Skin of body (tissue), 2 donors: ENCODE measurements around the gene BRME1. TPM values are rescaled to one million over a fixed set of nuclear protein-coding genes. Genes with fewer than 3 reads are reported as not detected.
"Not testable (repeated sequence)": the region's sequence is repeated elsewhere in the genome, so short reads cannot be mapped to it uniquely, and the experiment has no call there.

Experiments
- DNase-seq: peaks from one replicate; lab custom pipeline; 2025; lab: John Stamatoyannopoulos, UW
- total RNA-seq: library from RNA; depleted of rRNA; stranded (reverse); fragments of >200 nt; gene quantifications from one replicate; pipeline ENCODE4 v1.2.3, GENCODE V29; 2014

The BRME1 gene
- total RNA-seq, 1 donor from 2014 or later, result 2.6 TPM

DNA sequence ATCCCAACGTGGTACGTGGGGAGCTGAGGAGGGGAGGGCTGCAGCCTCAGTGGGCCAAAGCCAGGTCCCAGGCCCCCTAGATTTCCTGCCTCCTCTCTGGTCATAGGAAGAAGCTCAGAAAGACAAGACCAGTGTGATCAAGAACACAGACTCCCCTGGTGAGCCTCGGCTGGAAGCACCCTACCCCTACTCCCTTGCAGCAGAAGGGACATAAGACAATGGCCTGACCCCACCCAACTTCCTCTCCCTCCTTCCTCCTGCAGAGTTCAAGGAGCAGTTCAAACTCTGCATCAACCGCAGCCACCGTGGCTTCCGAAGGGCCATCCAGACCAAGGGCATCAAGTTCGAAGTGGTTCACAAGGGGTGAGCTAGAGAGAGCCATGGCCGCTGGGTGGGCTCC is 20.8 kb upstream of the BRME1 start:
- no peak for DNase-seq

DNA sequence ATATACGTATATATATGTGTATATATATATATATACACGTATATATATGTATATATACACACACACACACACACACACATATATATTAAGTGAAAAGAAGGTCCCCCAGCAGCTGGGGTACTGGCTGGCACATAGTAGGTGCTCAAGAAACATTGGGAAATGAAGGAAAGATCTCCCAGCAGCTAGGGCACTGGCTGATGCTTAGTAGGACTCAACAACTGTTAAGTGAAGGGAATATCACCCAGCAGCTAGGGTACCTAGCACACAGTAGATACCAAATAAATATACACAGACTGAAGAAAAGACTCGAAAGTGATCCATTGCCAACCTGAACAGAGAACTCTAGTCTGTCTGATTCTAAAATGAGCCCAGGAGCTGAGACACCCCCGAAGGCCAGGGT is 20.1 kb upstream of the BRME1 start:
- DNase-seq, result no peak

DNA sequence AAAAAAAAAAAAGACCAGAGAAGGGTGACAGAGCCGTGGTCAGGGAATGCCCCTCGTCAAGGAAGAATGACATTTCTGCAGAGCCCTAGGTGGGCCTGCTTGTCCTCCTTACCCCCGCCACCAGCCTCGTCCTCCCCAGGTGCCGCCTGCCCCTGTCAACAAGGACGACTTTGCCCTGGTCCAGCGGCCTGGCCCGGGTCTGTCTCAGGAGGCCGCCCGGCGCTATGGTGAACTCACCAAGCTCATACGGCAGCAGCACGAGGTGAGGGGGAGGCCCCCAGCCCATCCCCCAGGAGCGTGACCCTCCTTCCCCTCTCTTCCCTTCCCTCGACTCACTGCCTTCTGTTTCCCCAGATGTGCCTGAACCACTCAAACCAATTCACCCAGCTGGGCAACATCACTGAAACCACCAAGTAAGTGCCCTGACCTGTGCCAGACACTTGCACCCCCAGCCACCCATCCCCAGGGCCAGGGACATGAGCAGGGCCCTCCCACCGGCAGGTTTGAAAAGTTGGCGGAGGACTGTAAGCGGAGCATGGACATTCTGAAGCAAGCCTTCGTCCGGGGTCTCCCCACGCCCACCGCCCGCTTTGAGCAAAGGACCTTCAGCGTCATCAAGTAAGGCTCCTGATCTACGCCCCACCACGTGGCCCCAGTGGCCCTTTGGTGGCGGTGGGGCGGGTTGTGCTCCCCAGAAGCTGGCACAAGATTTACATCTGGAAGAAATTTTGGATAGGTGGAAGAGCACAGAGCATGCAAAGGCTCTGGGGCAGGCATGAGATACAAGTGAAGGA is 17.5 kb upstream of the BRME1 start:
- DNase-seq, result no peak

DNA sequence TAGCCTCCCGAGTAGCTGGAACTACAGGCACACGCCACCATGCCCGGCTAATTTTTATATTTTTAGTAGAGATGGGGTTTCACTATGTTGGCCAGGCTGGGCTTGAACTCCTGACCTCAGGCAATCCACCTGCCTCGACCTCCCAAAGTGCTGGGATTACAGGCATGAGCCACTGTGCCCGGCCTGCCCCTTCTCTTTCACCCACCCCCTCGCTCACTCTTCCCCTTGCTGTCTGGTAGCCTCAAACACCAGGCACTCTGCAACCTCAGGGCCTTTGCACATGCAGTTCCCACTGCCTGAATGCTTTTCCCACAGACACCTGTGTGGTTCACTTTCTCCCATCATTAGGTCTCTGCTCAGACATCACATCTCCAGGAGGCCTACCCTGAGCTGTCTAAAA is 16.2 kb upstream of the BRME1 start:
- not testable (repeated sequence) for DNase-seq

DNA sequence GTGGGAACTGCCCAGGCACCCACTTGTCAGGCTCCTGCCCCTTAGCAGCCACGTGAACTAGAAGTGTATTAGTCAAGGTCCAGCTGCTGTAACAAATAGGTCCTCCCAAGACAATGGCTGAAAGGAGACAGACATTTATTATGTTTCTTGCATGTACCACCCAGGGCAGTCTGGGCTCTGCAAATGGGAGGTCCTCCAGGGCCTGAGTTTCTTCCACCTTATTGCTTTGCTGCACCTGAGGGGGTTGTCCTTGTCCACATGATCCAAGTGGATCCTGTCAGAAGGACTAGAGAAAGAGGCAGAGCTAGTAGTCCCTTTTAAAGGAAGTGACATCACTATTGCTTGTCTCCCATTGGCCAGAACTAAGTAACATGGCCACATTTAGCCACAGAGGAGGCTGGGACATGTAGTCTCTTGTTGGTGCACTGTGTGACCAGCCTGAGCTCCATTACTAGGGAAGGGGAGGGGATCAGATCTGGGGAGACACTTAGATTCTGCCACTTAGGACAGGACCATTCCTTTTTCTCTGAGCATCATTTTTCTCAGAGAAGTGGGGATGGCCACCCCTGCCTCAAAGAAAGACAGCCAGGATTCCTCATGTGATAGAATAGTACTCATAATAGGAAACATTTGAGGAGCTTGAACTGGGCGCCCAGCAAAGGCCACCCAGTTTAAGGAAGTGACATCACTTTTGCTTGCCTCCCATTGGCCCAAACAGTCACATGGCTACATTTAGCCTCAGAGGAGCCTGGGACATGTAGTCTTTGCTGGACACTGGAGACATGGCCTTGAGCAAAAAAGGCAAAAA is 15.2 kb upstream of the BRME1 start:
- DNase-seq, result no peak

DNA sequence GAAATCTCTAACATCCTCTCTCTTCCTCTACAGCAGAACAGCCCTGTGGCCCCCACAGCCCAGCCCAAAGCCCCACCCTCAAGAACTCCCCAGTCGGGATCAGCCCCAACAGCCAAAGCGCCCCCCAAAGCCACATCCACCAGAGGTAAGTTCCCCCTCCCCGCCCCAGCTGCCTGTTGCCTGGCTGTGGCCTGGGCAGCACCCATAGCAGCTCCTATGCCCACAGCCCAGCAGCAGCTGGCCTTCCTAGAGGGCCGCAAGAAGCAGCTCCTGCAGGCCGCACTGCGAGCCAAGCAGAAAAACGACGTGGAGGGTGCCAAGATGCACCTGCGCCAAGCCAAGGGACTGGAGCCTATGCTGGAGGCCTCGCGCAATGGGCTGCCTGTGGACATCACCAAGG is 14.6 kb upstream of the BRME1 start:
- DNase-seq, result no peak

DNA sequence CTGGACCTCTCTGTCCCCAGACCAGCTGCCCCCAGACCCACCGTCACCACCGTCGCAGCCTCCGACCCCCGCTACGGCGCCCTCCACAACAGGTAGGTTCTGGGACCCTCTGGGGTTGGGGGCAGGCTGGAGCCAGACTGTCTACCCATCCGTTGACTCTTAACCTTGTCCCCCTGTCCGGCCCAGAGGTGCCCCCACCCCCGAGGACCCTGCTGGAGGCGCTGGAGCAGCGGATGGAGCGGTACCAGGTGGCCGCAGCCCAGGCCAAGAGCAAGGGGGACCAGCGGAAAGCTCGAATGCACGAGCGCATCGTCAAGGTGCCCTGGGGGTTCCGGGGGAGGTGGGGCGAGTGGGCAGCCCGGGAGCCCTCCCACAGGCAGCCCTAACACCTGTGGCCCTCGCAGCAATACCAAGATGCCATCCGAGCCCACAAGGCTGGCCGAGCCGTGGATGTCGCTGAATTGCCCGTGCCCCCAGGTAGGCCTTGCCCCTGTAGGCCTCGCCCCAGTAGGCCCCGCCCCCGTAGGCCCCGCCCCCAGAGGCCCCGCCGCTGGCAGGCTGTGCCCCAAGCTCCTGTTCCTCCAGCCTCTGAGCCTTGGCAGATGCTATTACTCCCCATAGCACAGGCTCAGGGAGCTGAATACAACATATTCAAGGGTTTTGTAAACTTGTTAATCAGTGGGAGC is 13.0 kb upstream of the BRME1 start:
- no peak for DNase-seq

DNA sequence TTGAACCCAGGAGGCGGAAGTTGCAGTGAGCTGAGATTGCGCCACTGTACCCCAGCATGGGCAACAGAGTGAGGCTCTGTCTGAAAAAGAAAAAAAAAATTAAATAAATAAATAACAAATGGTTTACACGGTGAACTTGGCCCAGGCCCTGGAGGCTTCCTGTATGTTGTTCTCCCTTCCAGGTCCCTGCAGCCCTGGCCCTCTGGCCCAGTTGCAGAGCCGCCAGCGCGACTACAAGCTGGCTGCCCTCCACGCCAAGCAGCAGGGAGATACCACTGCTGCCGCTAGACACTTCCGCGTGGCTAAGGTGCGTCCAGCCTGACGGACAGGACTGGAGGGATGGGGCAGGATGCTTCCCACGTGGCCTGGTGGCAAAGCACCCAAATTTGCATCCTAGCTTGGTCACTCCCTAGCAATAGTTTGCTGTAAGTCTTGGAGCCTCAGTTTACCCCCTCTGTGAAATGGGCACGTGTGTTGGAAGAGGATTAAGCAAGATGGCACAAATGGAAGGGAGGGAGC is 12.0 kb upstream of the BRME1 start:
- no peak for DNase-seq

DNA sequence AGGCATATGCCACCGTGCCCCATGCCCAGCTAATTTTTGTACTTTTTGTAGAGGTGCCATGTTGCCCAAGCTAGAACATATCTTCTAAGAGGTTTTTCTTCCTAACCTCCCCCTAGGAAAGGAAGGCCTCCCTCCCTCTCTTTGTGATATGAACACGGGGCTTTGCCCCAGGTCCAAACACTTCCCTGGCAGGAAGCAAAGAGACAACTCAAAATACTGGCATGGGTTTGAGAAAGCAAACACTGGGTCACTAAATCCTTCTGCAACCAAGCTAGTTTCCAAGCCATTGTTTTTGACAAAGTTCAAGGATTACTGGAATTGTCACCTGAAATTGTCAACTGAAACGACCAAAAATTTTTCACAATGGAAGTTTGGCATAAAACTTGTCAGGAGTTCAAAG is 8.9 kb upstream of the BRME1 start:
- no peak for DNase-seq

DNA sequence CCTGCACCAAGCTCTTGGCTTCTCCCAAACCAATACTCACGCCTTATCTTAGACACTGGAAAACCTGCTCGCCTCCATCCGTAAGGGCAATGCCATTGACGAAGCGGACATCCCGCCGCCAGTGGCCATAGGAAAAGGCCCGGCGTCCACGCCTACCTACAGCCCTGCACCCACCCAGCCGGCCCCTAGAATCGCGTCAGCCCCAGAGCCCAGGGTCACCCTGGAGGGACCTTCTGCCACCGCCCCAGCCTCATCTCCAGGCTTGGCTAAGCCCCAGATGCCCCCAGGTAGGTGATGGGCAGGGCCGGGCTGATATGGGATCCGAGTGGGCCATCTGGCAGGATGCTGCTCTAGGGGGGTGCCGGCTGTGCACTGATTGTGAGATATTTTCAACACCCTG is 7.4 kb upstream of the BRME1 start:
- no peak for DNase-seq

DNA sequence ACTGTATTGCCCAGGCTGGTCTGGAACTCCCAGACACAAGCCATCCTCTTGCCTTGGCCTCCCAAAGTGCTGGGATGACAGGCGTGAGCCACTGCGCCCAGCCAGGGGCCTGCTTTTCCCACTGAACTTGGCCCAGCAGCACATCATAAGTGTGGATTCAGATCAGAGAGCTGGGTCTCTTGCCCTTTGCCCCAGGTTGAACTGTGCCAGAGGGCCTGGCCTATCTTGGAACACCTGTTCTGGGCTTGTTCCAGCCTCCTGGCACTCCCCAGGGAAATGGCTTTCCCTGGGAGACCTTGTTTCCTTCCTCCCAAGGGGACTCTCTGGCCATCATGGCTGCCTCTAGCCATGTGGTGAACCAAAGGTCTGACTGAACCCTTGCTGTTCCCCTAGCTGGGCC is 3.5 kb upstream of the BRME1 start:
- no peak for DNase-seq

DNA sequence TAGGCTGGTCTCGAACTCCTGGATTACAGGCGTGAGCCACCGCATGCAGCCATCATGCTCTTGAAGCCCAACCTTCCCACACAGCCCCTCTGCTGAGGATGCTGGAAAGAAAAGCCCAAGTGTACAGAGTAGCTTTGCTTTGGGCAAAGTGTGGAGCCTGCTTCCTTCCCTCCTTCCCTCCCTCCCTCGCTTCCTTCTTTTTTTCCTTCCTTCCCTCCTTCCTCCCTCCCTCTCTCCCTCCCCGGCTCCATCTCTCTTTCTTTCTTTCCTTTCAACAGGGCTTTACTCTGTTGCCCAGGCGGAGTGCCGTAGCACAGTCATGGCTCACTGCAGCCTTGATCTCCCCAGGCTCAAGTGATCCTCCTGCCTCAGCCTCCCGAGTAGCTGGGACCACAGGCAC is 2.8 kb upstream of the BRME1 start:
- no peak for DNase-seq

DNA sequence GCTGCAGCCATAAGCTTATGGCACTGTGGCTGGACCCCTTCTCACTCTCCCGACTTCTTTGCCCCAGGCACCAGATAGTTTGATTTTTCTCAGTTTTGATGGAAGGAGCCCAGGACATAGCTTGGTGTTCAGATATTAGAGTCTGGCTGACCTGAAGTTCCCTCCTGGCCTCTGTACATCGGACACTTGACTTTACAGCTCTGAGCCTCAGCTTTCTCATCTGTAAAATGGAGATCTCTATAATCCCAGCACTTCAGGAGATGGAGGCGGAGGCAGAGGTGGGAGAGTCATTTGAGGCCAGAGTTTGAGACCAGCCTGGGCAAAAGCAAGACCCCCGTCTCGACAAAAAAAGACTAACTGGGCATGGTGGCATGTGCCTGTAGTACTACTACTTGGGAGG is 993 bp upstream of the BRME1 start:
- no peak for DNase-seq

DNA sequence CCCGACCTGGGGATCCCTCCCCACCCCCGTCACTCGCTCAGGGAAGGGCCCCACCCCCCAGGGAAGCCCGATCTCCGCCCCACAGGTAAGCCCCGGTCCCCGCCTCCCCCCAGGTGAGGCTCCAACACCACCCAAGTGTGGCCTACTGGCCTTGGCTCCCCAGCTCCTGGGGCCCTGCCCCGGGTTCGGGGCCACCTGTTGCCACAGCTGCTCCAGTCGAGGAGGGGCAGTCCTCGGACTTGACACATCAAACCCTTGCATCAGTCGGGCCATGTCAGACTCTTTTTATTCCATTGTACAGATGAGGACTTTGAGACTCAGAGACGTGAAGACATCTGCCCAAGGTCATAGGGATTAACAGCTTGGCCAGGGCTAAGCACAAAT is 596 bp upstream of the BRME1 start:
- DNase-seq, result no peak

DNA sequence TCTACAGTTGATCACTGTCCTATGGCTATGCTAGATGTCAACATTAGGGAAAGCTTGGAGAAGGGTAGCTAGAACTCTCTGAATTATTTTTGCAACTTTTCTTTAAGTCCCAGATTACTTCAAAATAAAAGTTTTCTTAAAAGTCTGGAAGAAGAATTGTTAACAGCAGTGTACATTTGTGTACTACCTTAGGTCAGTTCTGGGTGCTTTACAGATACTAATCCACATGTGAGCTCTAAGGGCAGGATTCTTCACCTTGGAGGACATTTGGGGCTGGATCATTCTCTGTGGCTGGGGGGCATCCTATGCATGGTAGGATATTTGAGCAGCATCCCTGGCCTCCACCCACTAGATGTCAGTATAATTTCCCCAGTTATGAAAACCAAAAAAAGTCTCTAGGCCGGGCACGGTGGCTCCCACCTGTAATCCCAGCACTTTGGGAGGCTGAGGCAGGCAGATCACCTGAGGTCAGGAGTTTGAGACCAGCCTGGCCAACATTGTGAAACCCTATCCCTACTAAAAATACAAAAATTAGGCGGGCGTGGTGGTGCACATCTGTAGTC is 2.8 kb downstream of the BRME1 start:
- no peak for DNase-seq

DNA sequence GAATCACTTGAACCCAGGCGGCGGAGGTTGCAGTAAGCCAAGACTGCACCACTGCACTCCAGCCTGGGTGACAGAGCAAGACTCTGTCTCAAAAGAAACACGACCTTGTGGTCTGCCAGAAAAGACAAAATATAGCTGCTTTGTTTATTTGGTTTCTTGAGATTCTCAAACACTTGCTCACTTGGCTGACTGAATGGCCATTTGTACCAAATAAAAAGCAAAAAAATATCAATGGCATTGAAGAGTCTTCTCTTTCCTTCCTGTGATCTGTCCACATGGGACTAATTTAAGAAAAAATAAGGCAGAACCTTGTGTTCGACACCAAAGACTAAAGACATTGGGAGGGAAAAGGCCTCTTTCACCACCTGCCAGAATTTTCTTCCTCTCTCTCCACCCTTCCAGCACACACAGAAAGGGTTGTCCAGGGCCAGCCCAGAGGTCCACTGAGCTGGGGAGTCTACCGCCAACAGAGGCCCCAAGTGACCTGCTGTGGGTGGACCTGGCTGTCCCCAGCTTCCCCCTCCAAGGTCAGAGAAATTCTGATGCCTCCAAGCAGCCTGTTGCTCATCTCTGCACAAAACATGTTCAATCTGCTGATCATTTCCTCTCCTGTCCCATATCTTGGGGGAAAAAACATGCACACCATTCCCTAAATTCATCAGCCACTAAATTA is 5.9 kb downstream of the BRME1 start:
- DNase-seq, result no peak

DNA sequence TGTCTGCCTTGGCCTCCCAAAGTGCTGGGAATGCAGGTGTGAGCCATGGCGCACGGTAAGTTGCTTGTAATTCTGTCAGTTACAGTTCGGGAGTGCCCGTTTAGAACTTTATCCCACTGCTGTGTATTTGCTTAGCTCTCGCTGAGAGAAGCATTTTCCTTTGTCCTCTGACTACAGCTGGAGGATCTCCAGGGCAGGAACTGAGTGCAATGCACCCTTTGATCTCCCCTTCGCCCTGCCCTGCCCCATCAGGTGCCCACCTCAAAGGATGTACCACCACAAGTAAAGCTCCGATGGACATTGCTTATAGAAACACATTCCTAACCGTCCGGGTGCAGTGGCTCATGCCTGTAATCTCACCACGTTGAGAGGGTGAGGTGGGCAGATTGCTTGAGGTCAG is 6.5 kb downstream of the BRME1 start:
- no peak for DNase-seq

DNA sequence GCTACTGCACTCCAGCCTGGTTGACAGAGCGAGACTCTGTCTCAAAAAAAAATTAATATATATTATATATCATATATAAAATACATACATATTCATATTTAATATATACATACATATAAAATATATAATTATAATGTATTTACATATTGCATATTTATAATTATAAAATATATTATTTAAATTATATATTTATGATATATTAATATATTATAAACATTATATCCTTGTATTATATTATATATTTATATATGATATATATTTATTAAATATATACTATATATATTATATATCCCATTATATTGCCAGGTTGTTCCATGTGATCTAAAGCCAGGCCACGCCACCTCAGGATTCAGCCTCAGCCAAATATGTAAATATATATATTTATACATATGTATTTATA is 9.7 kb downstream of the BRME1 start:
- DNase-seq, result no peak

DNA sequence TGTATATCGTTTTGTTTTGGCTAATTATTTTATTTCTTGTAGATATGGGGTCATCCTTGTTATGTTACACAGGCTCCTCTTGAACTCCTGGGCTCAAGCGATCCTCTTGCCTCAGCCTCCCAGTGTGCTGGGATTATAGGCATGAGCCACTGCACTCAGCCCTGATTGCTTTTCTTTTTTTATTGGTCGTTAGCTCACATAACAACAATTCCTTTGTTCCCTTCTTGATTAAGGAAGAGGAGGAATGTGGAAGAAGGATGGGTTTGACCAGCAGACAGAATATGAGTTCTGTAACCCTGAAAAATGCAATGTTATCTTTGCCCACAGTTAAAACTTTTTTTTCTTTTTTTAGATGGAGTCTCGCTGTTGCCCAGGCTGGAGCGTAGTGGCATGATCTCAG is 11.4 kb downstream of the BRME1 start:
- no peak for DNase-seq

DNA sequence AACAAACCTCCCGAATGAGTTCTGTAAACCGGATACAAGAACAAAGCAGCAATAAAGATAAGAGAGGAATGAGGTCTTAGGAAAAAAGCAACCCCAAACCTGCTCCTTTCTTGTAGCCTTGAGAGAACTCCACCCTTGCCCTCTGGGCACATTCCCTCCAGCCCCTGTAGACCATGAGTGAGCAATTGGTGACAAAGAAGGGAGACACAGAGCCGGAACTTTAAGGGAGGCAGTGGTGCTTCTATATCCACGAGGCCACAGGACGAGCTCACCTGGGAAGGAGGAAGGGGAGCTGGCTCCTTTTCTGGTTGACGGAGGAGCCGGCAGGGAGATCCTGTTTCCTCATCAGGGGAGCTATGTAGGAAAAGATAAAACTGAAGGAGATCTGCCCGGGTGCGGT is 13.0 kb downstream of the BRME1 start:
- DNase-seq, result no peak

DNA sequence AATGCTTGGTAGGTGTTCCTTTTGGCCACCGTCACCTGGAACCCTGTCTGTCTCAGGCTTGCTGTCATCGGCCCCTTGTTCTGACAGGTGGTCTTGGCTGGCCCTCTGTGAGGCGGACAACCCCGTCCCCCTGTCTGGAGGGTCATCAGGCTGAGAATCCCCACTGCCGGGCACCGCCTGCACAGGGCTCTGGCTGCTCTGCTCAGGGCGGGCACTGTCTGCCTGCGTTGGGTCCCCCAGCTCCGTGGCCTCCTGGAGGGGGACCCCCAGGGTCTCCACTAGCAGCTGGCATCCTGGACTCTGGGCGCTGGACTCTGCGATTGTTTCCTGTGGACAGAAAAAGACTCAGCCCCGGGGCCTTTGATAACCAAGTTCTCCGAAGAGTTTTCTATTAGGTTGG is 15.8 kb downstream of the BRME1 start:
- no peak for DNase-seq
